CD14-positive monocyte (primary cell): ENCODE results near the gene TNFAIP8. TPM values are rescaled to one million over a fixed set of nuclear protein-coding genes. Genes with fewer than 3 reads are reported as not detected.

Experiments used
- DNase-seq, 3 donors: peaks; one replicate each; pipeline ENCODE4 v3.0.0-alpha.2; 2011 to 2022
- H2AFZ ChIP-seq: 2 replicates; pipeline ENCODE4 v1.6.0; 2012; ENCODE audit warnings: mild to moderate bottlenecking, low read depth, low read length, inconsistent platforms; ENCODE audit not compliant: insufficient read depth, poor library complexity, severe bottlenecking
- H3K27ac ChIP-seq, 2 donors: 1 replicate in 1 of 2; 2 replicates in 1 of 2; pipeline ENCODE4 v1.5.1; 2012 to 2013; ENCODE audit warnings: low read length in 2 of 2, control low read depth in 1 of 2, inconsistent platforms in 1 of 2, low read depth in 1 of 2, mild to moderate bottlenecking in 1 of 2
- H3K27me3 ChIP-seq, 2 donors: one replicate each; pipeline versions ENCODE4 v1.6.0 to v1.6.1; 2011 to 2013; ENCODE audit warnings: low read length in 2 of 2; ENCODE audit not compliant: control insufficient read depth in 2 of 2, insufficient read depth in 2 of 2
- H3K36me3 ChIP-seq, 2 donors: replicated peaks in 1 of 2; 1 replicate in 1 of 2; 2 replicates in 1 of 2; pipeline versions ENCODE4 v1.5.1 to v1.6.1; 2012 to 2013; ENCODE audit warnings: low read length in 2 of 2, control low read depth in 1 of 2, inconsistent platforms in 1 of 2, mild to moderate bottlenecking in 1 of 2; ENCODE audit not compliant: insufficient read depth in 2 of 2, control insufficient read depth in 1 of 2
- H3K4me1 ChIP-seq, 2 donors: 1 replicate in 1 of 2; 2 replicates in 1 of 2; pipeline versions ENCODE4 v1.5.1 to v1.6.1; 2012 to 2013; ENCODE audit warnings: low read length in 2 of 2, control low read depth in 1 of 2, inconsistent platforms in 1 of 2, mild to moderate bottlenecking in 1 of 2, moderate library complexity in 1 of 2; ENCODE audit not compliant: insufficient read depth in 2 of 2, control insufficient read depth in 1 of 2
- H3K4me2 ChIP-seq: replicated peaks from 2 replicates; pipeline ENCODE3; 2012; ENCODE audit warnings: low read length, moderate library complexity, mild to moderate bottlenecking; ENCODE audit not compliant: poor library complexity, severe bottlenecking; ENCODE audit errors: extremely low read depth
- H3K4me3 ChIP-seq, 3 experiments: fragments of 200-600 bp in 1 of 3; sonication (generic) in 1 of 3; replicated peaks in 1 of 3; 1 replicate in 2 of 3; 2 replicates in 1 of 3; pipeline ENCODE4 v1.5.1; 2011 to 2013; ENCODE audit warnings: low read length in 3 of 3, mild to moderate bottlenecking in 3 of 3, control low read depth in 2 of 3, low read depth in 2 of 3, inconsistent platforms in 1 of 3, moderate library complexity in 1 of 3
- H3K79me2 ChIP-seq: 2 replicates; pipeline ENCODE4 v1.6.0; 2012; ENCODE audit warnings: mild to moderate bottlenecking, control low read depth, inconsistent platforms, low read length, moderate library complexity; ENCODE audit not compliant: insufficient read depth
- H3K9ac ChIP-seq: 2 replicates; pipeline ENCODE4 v1.6.0; 2017; ENCODE audit warnings: low read length, mild to moderate bottlenecking; ENCODE audit not compliant: insufficient read depth, poor library complexity, severe bottlenecking
- H3K9me3 ChIP-seq, 2 donors: replicated peaks in 1 of 2; 1 replicate in 1 of 2; 2 replicates in 1 of 2; pipeline versions ENCODE4 v1.5.1 to v1.6.1; 2012 to 2013; ENCODE audit warnings: low read length in 2 of 2, control low read depth in 1 of 2; ENCODE audit not compliant: control insufficient read depth in 1 of 2, insufficient read depth in 1 of 2
- H4K20me1 ChIP-seq: 2 replicates; pipeline ENCODE4 v1.6.0; 2012; ENCODE audit warnings: mild to moderate bottlenecking, low read length, control low read depth, moderate library complexity; ENCODE audit not compliant: insufficient read depth
- H3K27ac Mint-ChIP-seq, 7 donors: one replicate each; pipeline ENCODE4 v1.8.0; 2020; ENCODE audit warnings: mild to moderate bottlenecking in 7 of 7, mixed read lengths in 7 of 7, moderate library complexity in 6 of 7, inconsistent platforms in 2 of 7
- H3K27me3 Mint-ChIP-seq, 3 donors: one replicate each; pipeline ENCODE4 v1.8.0; 2021 to 2022; ENCODE audit warnings: low read depth in 3 of 3, mild to moderate bottlenecking in 3 of 3, mixed read lengths in 3 of 3, moderate library complexity in 3 of 3, inconsistent platforms in 1 of 3
- H3K36me3 Mint-ChIP-seq, 2 donors: one replicate each; pipeline ENCODE4 v1.8.0; 2020; ENCODE audit warnings: mixed read lengths in 2 of 2, inconsistent platforms in 1 of 2, mild to moderate bottlenecking in 1 of 2
- H3K4me1 Mint-ChIP-seq: one replicate; pipeline ENCODE4 v1.8.0; 2020; ENCODE audit warnings: mild to moderate bottlenecking, mixed read lengths
- H3K4me3 Mint-ChIP-seq, 2 donors: one replicate each; pipeline ENCODE4 v1.8.0; 2020; ENCODE audit warnings: mild to moderate bottlenecking in 2 of 2, mixed read lengths in 2 of 2, moderate library complexity in 1 of 2
- H3K9me3 Mint-ChIP-seq, 7 donors: one replicate each; pipeline ENCODE4 v1.8.0; 2020 to 2022; ENCODE audit warnings: mixed read lengths in 7 of 7, mild to moderate bottlenecking in 6 of 7, moderate library complexity in 6 of 7, inconsistent platforms in 2 of 7
- WGBS: methylation state at CpG from one replicate; pipeline ENCODE4 v1.1.5; 2013; ENCODE audit warnings: missing lambda C conversion rate; ENCODE audit not compliant: insufficient coverage; 5-methylcytosine and 5-hydroxymethylcytosine counted together
- intact Hi-C, 2 donors: fragments of 100-400 bp; cut with micrococcal nuclease; formaldehyde crosslinking; loops; one replicate each; pipeline versions ENCODE4 v1.15.0 to v1.15.1; 2023
- polyA plus RNA-seq, 3 donors: library from polyadenylated mRNA; depleted of rRNA in 1 of 3; unstranded in 2 of 3; stranded (reverse) in 1 of 3; fragments of 300-500 nt in 2 of 3; fragments of >200 nt in 1 of 3; fragmentation: Illumina TruSeq in 2 of 3; gene quantifications; 1 replicate in 2 of 3; 2 replicates in 1 of 3; pipeline ENCODE4 v1.2.3, GENCODE V29; 2012 to 2021
- TF ChIP-seq, protein P1 (sequence below): fragments of 200-600 bp; IDR thresholded peaks from one replicate; pipeline ENCODE4 v1.8.0; 2022; ENCODE audit warnings: antibody characterized with exemption, mild to moderate bottlenecking

TNFAIP8 gene
- polyA plus RNA-seq, 3 donors, result 20.6 to 55.5 (median 47.0) TPM

DNA sequence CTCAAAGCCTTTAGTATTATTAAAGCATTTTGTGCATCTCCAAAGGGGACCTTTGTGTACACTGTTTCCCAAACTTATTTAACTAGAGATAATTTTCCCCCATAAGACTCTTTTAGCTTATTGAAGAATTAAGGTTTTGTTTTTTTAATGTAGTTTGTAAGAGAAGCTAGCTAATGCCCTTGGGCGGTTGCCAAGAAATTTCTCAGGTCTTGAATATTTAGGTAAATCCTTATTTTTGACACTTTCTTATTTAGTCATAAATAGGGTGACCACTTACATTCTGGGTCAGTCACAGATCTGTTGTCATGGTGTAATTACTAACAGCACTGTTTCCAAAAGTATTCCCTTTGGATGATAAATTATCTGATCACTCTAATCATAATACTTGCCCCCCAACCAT, 27.2 kb downstream of the TNFAIP8 start:
- Mint-ChIP-seq H3K4me3 (no peak overlapping the region), H3K4me1 (peaks cover 64% of the 10 kb centered on the region), H3K36me3 (peaks cover 8 to 11% of the 10 kb centered on the region in 2 donors), H3K9me3 (no peaks in the 10 kb centered on the region), H3K27me3 (no peaks in the 10 kb centered on the region), H3K27ac (no peak overlapping the region)
- H4K20me1 ChIP-seq, result peaks cover 100% of the 10 kb centered on the region
- peak overlapping the region in 1 of 2 donors; percentile 40 for H3K27ac ChIP-seq
- H3K9me3 ChIP-seq, result no peaks in the 10 kb centered on the region
- no peak for DNase-seq
- peaks cover 2 to 25% of the 10 kb centered on the region in 2 donors for H3K4me1 ChIP-seq
- no peaks in the 10 kb centered on the region for H3K27me3 ChIP-seq
- H3K4me2 ChIP-seq, result no peak overlapping the region
- H3K4me3 ChIP-seq, result no peak overlapping the region
- H2AFZ ChIP-seq, result no peak overlapping the region
- H3K36me3 ChIP-seq, result peaks cover 0 to 14% of the 10 kb centered on the region in 2 donors
- intact Hi-C loops, result no loop called here
- WGBS, result no CpG with 5 or more reads among the region's 1 CpG
- no peak overlapping the region for H3K9ac ChIP-seq
- TF ChIP-seq, protein P1, sequence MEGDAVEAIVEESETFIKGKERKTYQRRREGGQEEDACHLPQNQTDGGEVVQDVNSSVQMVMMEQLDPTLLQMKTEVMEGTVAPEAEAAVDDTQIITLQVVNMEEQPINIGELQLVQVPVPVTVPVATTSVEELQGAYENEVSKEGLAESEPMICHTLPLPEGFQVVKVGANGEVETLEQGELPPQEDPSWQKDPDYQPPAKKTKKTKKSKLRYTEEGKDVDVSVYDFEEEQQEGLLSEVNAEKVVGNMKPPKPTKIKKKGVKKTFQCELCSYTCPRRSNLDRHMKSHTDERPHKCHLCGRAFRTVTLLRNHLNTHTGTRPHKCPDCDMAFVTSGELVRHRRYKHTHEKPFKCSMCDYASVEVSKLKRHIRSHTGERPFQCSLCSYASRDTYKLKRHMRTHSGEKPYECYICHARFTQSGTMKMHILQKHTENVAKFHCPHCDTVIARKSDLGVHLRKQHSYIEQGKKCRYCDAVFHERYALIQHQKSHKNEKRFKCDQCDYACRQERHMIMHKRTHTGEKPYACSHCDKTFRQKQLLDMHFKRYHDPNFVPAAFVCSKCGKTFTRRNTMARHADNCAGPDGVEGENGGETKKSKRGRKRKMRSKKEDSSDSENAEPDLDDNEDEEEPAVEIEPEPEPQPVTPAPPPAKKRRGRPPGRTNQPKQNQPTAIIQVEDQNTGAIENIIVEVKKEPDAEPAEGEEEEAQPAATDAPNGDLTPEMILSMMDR, result no peak
- peaks cover 100% of the 10 kb centered on the region for H3K79me2 ChIP-seq

DNA sequence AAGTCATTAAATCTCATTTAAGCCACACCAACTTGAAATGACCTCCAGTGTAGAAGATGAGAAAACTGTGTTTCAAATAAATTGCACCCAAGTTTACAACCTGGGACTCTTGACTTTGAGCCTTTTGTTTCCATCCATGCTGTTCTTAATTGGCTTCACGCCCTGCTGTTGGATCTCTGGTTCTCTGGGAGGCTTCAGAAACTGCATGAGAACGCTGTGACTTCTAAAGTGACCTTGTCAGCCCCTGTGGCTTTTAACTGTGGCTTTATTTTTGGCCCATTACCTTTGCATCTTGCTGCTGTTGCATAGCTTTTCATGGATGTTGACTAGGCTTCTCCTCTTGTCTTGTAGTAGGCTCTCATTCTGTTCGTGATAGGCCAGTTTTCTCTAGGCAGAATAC, 29.3 kb downstream of the TNFAIP8 start:
- Histone ChIP-seq H4K20me1 (peaks cover 100% of the 10 kb centered on the region), H3K27me3 (no peaks in the 10 kb centered on the region), H3K79me2 (peaks cover 100% of the 10 kb centered on the region), H2AFZ (no peak overlapping the region), H3K9ac (no peak overlapping the region), H3K36me3 (peaks cover 0 to 5% of the 10 kb centered on the region in 2 donors), H3K4me2 (no peak overlapping the region), H3K9me3 (no peaks in the 10 kb centered on the region), H3K27ac (peak overlapping the region in 1 of 2 donors; percentile 58), H3K4me3 (no peak overlapping the region), H3K4me1 (peaks cover 21 to 40% of the 10 kb centered on the region in 2 donors)
- intact Hi-C loops, result no loop called here
- peaks cover 72% of the 10 kb centered on the region for H3K4me1 Mint-ChIP-seq
- TF ChIP-seq, protein P1, result no peak
- H3K27me3 Mint-ChIP-seq, result no peaks in the 10 kb centered on the region
- no peak for DNase-seq
- peaks cover 12 to 14% of the 10 kb centered on the region in 2 donors for H3K36me3 Mint-ChIP-seq
- H3K9me3 Mint-ChIP-seq, result no peaks in the 10 kb centered on the region
- H3K27ac Mint-ChIP-seq, result peak overlapping the region in 4 of 7 donors; percentile 53 to 70 (median 65)
- no peak overlapping the region for H3K4me3 Mint-ChIP-seq
- 83% methylated on average over 2 of the region's 3 CpGs for WGBS
